VCaP (cell line): ENCODE data around the gene ATG5.

ENCODE experiments used
- H3K27ac ChIP-seq: fragments of 450-650 bp; 2 replicates; pipeline ENCODE4 v1.5.1; 2017
- TF ChIP-seq, protein P1 (sequence below): fragments of 450-650 bp; conservative IDR thresholded peaks from 2 replicates; pipeline ENCODE4 v1.5.1; 2017; ENCODE audit warnings: mild to moderate bottlenecking, moderate library complexity

ATG5 gene

DNA sequence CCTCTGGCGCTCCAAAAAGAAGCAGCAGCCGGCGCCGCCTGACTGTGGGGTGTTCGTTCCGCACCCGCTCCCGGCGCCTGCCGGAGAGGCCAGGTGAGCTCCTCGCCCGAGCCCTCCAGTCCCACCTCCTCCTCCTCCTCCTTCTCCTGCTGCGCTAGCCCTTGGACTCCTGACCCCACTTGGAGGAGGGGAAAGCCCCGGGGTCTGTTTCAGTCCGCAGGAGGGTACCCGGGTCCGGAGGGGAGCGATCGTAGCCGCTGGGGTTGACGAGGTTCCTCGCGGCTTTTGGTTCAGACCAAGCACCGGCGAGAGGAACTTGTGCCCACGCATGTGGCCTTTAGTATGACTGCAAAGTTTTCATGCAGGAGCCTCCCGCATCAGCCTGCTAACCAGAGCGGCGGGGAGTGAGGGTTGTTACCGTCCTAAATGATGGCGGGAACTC is 35.5 kb upstream of the ATG5 start:
- peak overlapping the region; percentile 96 for H3K27ac ChIP-seq
- TF ChIP-seq, protein P1, sequence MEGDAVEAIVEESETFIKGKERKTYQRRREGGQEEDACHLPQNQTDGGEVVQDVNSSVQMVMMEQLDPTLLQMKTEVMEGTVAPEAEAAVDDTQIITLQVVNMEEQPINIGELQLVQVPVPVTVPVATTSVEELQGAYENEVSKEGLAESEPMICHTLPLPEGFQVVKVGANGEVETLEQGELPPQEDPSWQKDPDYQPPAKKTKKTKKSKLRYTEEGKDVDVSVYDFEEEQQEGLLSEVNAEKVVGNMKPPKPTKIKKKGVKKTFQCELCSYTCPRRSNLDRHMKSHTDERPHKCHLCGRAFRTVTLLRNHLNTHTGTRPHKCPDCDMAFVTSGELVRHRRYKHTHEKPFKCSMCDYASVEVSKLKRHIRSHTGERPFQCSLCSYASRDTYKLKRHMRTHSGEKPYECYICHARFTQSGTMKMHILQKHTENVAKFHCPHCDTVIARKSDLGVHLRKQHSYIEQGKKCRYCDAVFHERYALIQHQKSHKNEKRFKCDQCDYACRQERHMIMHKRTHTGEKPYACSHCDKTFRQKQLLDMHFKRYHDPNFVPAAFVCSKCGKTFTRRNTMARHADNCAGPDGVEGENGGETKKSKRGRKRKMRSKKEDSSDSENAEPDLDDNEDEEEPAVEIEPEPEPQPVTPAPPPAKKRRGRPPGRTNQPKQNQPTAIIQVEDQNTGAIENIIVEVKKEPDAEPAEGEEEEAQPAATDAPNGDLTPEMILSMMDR, result no peak

- TF ChIP-seq, protein P1, result peak; percentile 100
- H3K27ac ChIP-seq, result peak within 1 kb of the TSS; percentile 96
These were observed 34.9 kb upstream of the ATG5 start, which contains the start of gene CRYBG1 for GRCh38 chr6:106360410-106360988. CRYBG1 (plus strand) TSS chr6:106360717; CDS start chr6:106360909, 192 bp downstream.

DNA sequence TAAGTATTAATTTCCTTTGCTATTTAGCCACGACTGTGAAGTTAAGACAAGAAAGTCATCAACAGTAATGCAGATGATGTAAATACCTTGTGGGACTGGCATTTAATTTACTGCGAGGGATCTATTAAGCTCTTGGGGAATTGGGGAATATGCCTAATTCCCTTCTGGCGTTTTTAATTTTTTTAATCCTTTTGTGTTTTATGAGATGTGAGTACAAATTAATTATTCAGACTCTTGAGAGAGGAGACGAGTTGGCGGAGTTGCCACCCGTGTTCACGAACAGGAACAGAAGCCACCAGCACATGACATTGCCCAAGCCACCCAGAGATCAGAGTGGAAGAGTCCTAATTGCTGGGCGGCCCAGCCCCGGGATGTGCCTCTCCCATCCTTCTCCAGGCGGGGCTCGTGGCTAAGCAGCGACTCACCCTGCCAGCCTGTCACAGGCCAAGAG is 34.4 kb upstream of the ATG5 start:
- peak overlapping the region; percentile 96 for H3K27ac ChIP-seq
- TF ChIP-seq, protein P1, result no peak

GRCh38 chr6:106356378-106356777 is 30.8 kb upstream of the ATG5 start:
- TF ChIP-seq, protein P1, result no peak
- H3K27ac ChIP-seq, result no peak overlapping the region

- TF ChIP-seq, protein P1, result no peak
- H3K27ac ChIP-seq, result peak overlapping the region; percentile 52
These were observed 21.7 kb upstream of the ATG5 start for GRCh38 chr6:106347219-106347618.

- peak overlapping the region; percentile 55 for H3K27ac ChIP-seq
- TF ChIP-seq, protein P1, result peak; percentile 88
These were observed 13.9 kb upstream of the ATG5 start for GRCh38 chr6:106339334-106340029.

GRCh38 chr6:106334646-106335448 is 9.3 kb upstream of the ATG5 start:
- TF ChIP-seq, protein P1, result peak; percentile 80
- H3K27ac ChIP-seq, result no peak overlapping the region
